H54 (cell line): Measurements from ENCODE around the gene GRK1.
A peak's percentile ranks its signal among the peaks of the same experiment; 100 is the strongest.
"Not testable (repeated sequence)": the region's sequence is repeated elsewhere in the genome, so short reads cannot be mapped to it uniquely, and the experiment has no call there.

Experiments used
- DNase-seq: peaks from one replicate; pipeline ENCODE4 v3.0.0; 2011; ENCODE audit warnings: low spot score, mixed read lengths; ENCODE audit not compliant: insufficient read length
- FAIRE-seq: peaks from 3 replicates; lab custom pipeline; 2011; peaks lifted over from hg19 to GRCh38; lab: Jason Lieb, UNC
- POLR2A ChIP-seq: IDR thresholded peaks from 2 replicates; pipeline ENCODE4 v1.6.1; 2011; ENCODE audit warnings: low read depth, mild to moderate bottlenecking, low read length

The GRK1 gene

DNA sequence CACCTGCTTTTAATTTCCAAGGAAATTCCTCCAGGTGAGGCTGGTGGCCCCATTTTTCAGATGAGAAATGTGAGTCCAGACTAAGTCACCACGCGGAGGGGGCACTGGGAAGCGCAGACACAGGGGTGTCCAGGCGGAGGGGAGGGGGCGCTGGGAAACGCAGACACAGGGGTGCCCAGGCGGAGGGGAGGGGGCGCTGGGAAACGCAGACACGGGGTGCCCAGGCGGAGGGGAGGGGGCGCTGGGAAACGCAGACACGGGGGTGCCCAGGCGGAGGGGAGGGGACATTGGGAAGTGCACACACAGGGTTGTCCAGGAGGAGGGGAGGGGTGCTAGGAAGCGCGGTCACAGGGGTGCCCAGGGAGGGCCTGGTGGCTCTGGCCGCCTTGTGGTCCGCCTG lies 3.5 kb downstream of the GRK1 start:
- TF ChIP-seq POLR2A = no peak
- FAIRE-seq (no peak), DNase-seq (no peak)

GRCh38 chr13:113671066-113672001 lies 4.3 kb downstream of the GRK1 start:
- no peak for TF ChIP-seq POLR2A
- FAIRE-seq (no peak), DNase-seq (no peak)

DNA sequence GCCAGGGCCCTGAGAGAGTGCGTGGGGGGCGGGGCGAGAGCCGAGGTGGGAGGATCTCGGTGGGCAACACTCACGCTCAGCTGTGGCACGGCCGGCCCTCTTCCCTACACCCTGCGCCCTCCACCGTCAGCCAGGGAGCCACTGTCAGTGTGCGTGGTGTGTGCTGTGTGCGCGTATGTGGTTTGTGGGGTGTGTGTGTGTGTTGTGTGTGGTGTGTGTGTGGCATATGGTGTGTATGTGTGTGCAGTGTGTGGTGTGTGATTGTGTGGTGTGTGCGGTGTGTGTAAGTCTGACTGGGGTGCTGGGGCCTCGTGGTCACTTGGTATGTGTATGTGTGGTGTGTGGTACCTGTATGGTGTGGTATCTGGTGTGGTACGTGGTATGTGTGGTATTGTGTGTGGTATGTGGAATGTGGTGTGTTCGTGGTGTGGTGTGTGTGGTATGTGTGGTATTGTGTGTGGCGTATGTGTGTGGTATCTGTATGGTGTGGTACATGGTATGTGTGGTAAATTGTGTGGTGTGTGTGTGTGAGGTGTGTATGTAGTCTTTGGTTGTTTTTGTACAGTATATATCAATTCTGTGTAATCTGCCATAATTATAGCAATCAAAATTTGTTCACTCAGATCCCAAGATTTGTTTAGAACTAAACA lies 5.1 kb downstream of the GRK1 start:
- FAIRE-seq = no peak
- no peak for TF ChIP-seq POLR2A
- DNase-seq = no peak

DNA sequence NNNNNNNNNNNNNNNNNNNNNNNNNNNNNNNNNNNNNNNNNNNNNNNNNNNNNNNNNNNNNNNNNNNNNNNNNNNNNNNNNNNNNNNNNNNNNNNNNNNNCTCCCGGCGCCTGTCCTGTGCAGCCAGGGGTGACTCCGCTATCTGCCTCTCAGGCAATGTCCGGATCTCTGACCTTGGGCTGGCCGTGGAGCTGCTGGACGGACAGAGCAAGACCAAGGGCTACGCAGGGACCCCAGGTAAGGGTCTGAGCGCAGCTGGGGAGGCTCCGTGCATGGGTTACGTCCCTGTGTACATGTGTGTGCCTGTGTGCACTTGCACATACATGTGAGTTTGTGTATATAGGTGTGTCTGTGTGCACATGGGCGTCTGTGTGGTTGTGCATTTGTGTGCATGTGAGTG lies 55.9 kb downstream of the GRK1 start:
- no peak for FAIRE-seq
- TF ChIP-seq POLR2A = no peak
- no peak for DNase-seq

DNA sequence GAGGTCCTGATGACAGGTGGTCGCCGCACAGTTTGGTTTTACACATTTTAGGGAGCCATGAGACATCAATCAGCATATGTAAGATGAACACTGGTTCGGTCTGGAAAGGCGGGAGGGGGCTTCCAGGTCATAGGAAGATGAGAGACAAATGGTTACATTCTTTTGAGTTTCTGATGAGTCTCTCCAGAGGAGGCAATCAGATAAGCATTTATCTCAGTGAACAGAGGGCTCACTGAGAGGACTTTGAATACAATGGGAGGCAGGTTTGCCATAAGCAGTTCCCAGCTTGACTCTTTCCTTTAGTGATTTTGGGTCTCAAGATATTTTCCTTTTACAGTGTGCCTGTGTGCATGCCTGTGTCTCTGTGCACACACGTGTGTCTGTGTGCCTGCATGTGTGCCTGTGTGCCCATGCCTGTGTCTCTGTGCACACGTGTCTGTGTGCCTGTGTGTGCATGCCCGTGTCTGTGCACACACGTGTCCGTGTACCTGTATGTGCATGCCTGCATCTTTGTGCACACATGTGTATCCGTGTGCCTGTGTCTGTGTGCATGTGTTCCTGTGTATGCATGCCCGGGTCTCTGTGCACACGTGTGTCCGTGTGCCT lies 56.5 kb downstream of the GRK1 start:
- TF ChIP-seq POLR2A = no peak
- DNase-seq = no peak
- no peak for FAIRE-seq

- no peak for TF ChIP-seq POLR2A
- DNase-seq (no peak), FAIRE-seq (no peak)
These were observed 57.2 kb downstream of the GRK1 start for GRCh38 chr13:113724016-113724758.

GRCh38 chr13:113724780-113725315 lies 57.8 kb downstream of the GRK1 start:
- no peak for FAIRE-seq
- no peak for TF ChIP-seq POLR2A
- DNase-seq = peak; percentile 86

GRCh38 chr13:113725329-113726105 lies 58.5 kb downstream of the GRK1 start:
- not testable (repeated sequence) for DNase-seq, FAIRE-seq

GRCh38 chr13:113726106-113726821 lies 59.2 kb downstream of the GRK1 start:
- not testable (repeated sequence) for DNase-seq, FAIRE-seq

DNA sequence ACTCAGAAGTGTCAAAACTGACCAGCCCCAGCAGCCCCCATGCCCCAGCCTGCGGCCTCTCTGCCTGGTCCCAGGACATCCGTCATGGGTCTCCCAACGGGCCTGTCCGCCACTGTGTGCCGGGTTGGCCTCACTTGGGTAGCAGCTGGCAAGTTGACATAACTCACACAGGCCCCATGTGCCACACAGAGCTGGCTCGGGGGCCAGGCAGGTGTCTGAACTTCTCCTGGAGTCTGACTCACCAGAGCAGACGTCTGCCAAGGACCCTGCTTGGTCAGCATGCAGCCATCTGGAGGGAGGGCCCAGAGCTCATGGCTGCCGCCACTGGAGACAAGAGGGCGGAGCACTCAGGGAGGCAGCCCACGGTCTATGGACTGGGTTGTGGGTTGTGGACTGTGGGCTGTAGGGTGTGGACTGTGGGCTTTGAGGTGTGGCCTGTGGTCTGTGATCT lies 60.0 kb downstream of the GRK1 start:
- no peak for TF ChIP-seq POLR2A
- FAIRE-seq = no peak
- peak; percentile 60 for DNase-seq

DNA sequence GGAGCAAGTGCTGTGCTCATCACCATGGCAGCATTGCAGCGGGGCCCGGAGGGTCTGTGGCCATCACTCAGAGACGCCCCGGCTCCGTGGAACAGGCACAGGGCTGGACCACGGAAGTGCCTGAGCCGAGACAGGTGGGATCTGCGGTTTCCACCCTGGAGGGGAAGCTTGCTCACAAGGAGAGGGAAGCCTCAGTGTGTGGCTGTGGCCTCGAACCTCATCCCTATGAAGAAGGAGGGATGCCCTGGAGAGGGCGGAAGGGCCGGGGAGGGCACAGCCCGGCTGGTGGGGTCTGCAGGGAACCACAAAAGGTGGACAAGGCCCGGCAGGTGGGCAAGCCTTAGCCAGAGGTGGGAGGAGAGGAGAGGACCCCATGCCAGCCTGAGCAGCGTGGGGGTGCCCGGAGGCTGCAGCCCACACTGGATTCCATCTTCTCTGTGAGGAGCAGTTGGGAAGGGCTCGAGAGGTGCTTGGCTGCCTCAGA lies 61.6 kb downstream of the GRK1 start:
- FAIRE-seq = no peak
- DNase-seq = no peak
- TF ChIP-seq POLR2A = no peak

DNA sequence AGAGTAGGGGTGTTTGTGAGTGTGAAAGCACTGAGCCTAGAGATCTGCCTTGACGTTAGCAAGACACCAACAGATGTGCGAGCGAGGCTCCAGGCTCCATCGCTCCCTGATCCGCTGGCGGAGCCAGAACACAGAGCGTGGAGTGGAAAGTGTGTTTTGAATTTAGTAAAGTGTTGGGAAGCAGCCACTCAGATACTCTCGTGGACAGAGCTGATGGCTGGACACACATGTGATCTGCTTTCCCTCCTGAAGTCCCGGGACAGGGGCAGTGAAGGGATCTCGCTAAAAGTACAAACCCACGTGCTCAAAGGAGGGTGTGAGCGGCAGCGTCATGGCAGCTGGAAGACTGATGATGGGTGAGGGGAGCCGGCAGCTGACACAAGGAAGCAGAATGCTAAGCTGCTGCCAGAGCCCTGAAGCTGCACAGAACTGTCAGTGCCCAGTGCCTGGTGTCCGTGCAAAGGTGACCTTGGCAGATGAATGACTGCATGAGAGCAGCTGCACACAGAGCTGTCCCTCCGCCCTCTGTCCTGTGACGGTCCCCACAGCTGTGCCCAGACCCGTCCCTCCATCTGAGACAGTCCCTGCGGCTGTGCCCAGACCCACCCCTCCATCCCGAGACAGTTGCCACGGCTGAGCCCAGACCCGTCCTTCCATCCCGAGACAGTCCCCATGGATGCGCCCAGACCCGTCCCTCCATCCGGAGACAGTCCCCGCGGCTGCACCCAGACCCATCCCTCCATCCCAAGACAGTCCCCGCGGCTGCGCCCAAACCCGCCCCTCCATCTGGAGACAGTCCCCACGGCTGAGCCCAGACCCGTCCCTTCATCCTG lies 62.4 kb downstream of the GRK1 start:
- no peak for TF ChIP-seq POLR2A
- no peak for DNase-seq
- no peak for FAIRE-seq
